Vagina (tissue), 2 donors: Measurements from ENCODE around the gene IDUA. TPM values are rescaled to one million over a fixed set of nuclear protein-coding genes. Genes with fewer than 3 reads are reported as not detected.
"Not testable (repeated sequence)": the region's sequence is repeated elsewhere in the genome, so short reads cannot be mapped to it uniquely, and the experiment has no call there.

Experiments used
- DNase-seq, 2 donors: peaks; one replicate each; pipeline ENCODE4 v3.0.0-alpha.2; 2017; ENCODE audit errors: extremely low spot score in 2 of 2
- H3K27ac ChIP-seq: fragments of 200-600 bp; sonication (generic); one replicate; pipeline ENCODE4 v1.5.1; 2019
- H3K27me3 ChIP-seq: fragments of 200-600 bp; sonication (generic); one replicate; pipeline ENCODE4 v1.5.1; 2019
- H3K36me3 ChIP-seq, 2 donors: fragments of 200-600 bp; sonication (generic); one replicate each; pipeline ENCODE4 v1.5.1; 2017 to 2019
- H3K4me1 ChIP-seq: fragments of 200-600 bp; sonication (generic); one replicate; pipeline ENCODE4 v1.5.1; 2019
- H3K4me3 ChIP-seq, 2 donors: fragments of 200-600 bp; sonication (generic); 1 replicate in 1 of 2; 2 replicates in 1 of 2; pipeline ENCODE4 v1.5.1; 2016 to 2019
- H3K9me3 ChIP-seq: fragments of 200-600 bp; sonication (generic); one replicate; pipeline ENCODE4 v1.5.1; 2019
- POLR2A ChIP-seq, 2 donors: fragments of 450-650 bp; IDR thresholded peaks; one replicate each; pipeline ENCODE4 v1.6.1; 2017; ENCODE audit warnings: antibody characterized with exemption in 2 of 2, mild to moderate bottlenecking in 2 of 2, moderate library complexity in 2 of 2
- POLR2AphosphoS5 ChIP-seq, 2 donors: sonication (generic); formaldehyde crosslinking; IDR thresholded peaks; one replicate each; pipeline ENCODE4 v1.9.0; 2017; ENCODE audit warnings: antibody characterized with exemption in 2 of 2, mild to moderate bottlenecking in 2 of 2, low read depth in 1 of 2; ENCODE audit not compliant: insufficient read depth in 1 of 2
- intact Hi-C: fragments of 100-400 bp; cut with DNase I; formaldehyde crosslinking; loops from one replicate; pipeline ENCODE4 v1.15.1; 2023
- total RNA-seq: library from RNA; depleted of rRNA; stranded (reverse); fragments of >200 nt; gene quantifications from one replicate; pipeline ENCODE4 v1.2.3, GENCODE V29; 2016
- TF ChIP-seq, protein P1 (sequence below), 3 experiments: fragments of 450-650 bp in 2 of 3; fragments of 200-600 bp in 1 of 3; sonication (generic) in 1 of 3; IDR thresholded peaks; one replicate each; pipeline ENCODE4 v1.5.1; 2017 to 2019; ENCODE audit warnings: antibody characterized with exemption in 3 of 3, mild to moderate bottlenecking in 2 of 3, moderate library complexity in 2 of 3

Gene IDUA
- total RNA-seq, 1 donor from 2014 or later = 28.0 TPM

DNA sequence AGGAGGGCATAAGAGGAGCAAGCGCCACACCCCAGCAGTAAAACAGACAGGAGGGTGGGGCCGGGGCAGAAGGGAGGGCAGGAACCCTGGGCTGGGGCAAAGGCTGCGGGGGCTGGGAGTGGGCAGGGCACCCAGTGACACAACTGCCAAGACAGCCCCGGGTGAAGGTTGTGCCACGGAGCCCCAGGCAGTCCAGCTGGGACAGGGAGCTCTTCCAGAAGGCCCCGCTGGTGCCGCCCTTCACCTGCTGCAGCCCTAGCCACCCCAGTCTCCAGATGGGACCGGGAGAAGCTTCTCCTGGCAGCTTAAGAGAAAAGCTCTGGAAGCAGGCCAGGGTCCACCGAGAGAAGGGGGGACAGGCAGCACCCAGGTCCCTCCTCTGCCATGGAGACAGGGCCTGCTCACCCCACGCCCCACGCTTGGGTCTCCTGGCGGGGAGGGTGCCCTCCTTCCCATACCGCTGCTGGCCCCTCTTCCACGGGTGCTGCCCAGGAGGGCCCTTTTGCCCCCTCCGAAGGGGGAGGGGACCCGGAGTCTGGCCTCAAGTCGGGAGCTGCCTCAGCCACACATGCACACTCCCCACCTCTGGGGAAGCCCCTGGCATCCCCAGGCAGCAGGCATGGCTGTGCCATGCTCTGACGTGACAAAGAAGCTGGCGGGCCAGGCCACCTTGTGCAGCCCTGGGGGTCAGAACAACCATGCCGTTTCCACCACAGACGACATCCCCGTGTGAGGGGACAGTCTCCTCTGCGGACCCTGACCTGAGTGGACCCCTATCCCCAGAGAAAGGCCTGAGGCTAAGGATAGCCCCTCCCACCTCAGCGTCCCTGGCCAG, 15.0 kb upstream of the IDUA start:
- no peak for DNase-seq
- Histone ChIP-seq H3K27me3 (no peaks in the 10 kb centered on the region), H3K27ac (no peak overlapping the region), H3K9me3 (no peaks in the 10 kb centered on the region), H3K36me3 (no peaks in the 10 kb centered on the region), H3K4me3 (peak overlapping the region; percentile 77 to 86), H3K4me1 (peaks cover 43% of the 10 kb centered on the region)
- intact Hi-C loops = no loop called here
- TF ChIP-seq, protein P1, sequence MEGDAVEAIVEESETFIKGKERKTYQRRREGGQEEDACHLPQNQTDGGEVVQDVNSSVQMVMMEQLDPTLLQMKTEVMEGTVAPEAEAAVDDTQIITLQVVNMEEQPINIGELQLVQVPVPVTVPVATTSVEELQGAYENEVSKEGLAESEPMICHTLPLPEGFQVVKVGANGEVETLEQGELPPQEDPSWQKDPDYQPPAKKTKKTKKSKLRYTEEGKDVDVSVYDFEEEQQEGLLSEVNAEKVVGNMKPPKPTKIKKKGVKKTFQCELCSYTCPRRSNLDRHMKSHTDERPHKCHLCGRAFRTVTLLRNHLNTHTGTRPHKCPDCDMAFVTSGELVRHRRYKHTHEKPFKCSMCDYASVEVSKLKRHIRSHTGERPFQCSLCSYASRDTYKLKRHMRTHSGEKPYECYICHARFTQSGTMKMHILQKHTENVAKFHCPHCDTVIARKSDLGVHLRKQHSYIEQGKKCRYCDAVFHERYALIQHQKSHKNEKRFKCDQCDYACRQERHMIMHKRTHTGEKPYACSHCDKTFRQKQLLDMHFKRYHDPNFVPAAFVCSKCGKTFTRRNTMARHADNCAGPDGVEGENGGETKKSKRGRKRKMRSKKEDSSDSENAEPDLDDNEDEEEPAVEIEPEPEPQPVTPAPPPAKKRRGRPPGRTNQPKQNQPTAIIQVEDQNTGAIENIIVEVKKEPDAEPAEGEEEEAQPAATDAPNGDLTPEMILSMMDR (IDR thresholded peaks at IDR 0.05) = no peak
- TF ChIP-seq POLR2A (IDR thresholded peaks at IDR 0.05) = no peak
- no peak for TF ChIP-seq POLR2AphosphoS5 (IDR thresholded peaks at IDR 0.05; ENCODE audit: insufficient read depth in 1 of 2, low read depth in 1 of 2)

DNA sequence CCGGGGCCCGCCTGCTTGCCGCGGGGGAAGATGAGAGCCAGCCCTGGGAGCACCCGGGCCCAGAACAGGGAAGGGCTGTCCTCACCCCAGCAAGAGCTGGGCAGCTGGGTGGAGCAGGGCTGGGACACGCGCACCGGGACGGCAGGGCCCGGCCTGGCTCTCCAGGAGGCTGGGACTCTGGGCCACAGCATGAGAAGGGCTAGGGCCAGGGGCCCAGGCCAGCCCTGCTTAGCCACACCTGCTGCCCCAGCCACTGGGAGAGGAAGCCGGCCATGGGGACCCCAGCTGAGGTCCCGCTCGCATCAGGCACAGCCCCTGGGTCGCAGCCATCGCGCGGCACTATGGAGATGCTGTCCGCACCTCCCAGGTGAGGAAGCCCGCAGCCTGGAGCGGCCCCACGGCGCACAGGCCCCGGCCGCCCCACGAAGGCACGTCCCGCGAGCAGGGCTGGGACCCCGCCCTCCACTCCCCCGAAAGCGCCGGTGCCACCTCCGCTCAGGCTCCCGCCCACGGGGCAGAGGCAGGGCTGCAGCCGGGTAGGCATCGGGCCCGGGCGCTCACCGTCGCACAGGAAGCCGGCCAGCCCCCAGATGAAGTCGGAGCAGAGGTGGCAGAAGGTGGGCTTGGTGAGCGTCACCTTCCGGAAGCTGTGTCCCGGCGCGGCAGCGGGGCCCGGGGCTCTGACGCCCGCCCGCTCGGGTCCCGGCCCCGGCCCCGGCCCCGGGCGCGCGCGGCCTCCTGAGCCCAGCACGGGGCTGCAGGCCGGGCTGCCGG, 14.0 kb upstream of the IDUA start:
- Histone ChIP-seq H3K27ac (no peak overlapping the region), H3K4me1 (peaks cover 39% of the 10 kb centered on the region), H3K27me3 (no peaks in the 10 kb centered on the region), H3K4me3 (peak overlapping the region; percentile 77 to 86), H3K9me3 (no peaks in the 10 kb centered on the region), H3K36me3 (no peaks in the 10 kb centered on the region)
- no peak for TF ChIP-seq POLR2AphosphoS5 (IDR thresholded peaks at IDR 0.05; ENCODE audit: insufficient read depth in 1 of 2, low read depth in 1 of 2)
- no peak for TF ChIP-seq POLR2A (IDR thresholded peaks at IDR 0.05)
- DNase-seq = no peak
- intact Hi-C loops = no loop called here

DNA sequence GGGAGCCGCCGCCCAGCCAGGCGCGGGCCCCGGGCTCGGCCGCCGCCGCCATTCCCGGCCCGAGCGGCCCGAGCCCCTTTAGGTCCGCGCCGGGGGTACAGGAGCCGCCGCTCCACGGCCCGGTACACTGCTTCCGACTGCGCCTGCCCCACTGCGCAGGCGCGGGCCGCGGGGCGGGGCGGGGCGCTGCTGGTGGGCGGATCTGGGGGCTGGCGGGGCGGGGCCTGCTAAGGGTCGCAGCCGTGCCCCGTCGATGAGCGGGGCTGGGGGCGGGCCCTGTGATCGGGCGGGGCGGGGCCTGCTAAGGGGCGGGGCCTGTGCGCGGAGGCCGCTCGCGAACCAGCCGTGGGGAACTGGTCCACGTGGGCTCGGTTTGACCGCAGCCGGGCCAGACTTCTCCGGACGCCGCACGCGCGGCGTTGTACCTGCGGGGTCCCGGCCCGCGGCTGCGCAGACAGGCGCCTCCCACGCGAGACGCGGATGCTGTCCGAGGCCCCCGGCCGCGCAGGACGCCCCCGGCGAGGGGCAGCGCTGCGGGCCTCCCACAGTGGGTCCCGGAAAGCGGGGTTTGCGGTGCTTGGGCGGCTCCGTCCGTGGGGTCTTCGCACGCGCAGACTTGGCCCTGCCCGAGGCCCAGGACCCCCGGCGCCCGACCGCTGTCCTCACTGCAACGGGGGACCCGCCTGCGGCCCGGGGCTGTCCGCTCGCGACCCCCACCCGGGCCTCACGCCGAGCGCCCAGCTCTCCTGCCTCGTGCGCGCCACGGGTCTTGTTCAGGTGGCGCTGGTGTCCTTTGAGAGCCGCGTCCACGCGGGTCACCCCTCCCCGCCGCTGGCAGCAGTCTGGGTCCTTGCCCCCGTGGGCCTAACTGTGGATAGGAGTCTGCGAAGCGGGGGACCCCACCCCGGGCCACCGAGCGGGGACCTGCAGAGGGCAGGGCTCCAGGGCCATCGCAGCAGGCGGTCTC, 13.1 kb upstream of the IDUA start, which contains the start of gene DGKQ:
TSS of gene DGKQ (minus strand) at position 139 of the 967 bp plus-strand sequence. CDS start at position 52, 87 bp downstream.
- Histone ChIP-seq H3K36me3 (no peaks in the 10 kb centered on the region), H3K27me3 (no peaks in the 10 kb centered on the region), H3K4me3 (peak within 1 kb of the TSS; percentile 77 to 86), H3K27ac (no peak within 1 kb of the TSS), H3K4me1 (peaks cover 32% of the 10 kb centered on the region), H3K9me3 (no peaks in the 10 kb centered on the region)
- DNase-seq = no peak
- TF ChIP-seq POLR2A (IDR thresholded peaks at IDR 0.05) = no peak
- no peak for TF ChIP-seq POLR2AphosphoS5 (IDR thresholded peaks at IDR 0.05; ENCODE audit: insufficient read depth in 1 of 2, low read depth in 1 of 2)
- TF ChIP-seq, protein P1 (IDR thresholded peaks at IDR 0.05) = no peak
- intact Hi-C loops = no loop called here

DNA sequence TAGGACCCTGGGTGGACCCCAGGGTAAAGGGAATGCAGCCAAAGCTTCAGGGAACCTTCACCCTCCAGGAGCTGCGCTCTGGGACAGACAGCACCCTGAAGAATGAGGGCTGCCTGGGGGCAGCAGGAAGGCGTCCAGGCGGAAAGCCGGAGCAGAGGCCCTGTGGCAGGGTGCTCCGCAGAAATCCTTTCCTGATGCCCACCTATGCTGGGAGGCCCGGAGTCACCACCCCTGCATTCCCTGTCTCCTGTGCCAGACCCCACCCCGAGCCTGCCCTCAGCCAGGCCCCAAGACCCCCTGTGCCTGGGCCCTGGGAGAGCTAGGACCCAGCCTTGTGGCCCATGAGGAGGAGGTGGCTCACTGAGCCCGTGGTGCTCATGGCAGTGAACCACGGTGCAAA, 12.2 kb upstream of the IDUA start:
- Histone ChIP-seq H3K4me1 (peaks cover 32% of the 10 kb centered on the region), H3K9me3 (no peaks in the 10 kb centered on the region), H3K27ac (no peak overlapping the region), H3K27me3 (no peaks in the 10 kb centered on the region), H3K4me3 (no peak overlapping the region), H3K36me3 (no peaks in the 10 kb centered on the region)
- TF ChIP-seq POLR2AphosphoS5 (IDR thresholded peaks at IDR 0.05; ENCODE audit: insufficient read depth in 1 of 2, low read depth in 1 of 2) = no peak
- no peak for TF ChIP-seq POLR2A (IDR thresholded peaks at IDR 0.05)
- TF ChIP-seq, protein P1 (IDR thresholded peaks at IDR 0.05) = no peak
- intact Hi-C loops = no loop called here
- no peak for DNase-seq

DNA sequence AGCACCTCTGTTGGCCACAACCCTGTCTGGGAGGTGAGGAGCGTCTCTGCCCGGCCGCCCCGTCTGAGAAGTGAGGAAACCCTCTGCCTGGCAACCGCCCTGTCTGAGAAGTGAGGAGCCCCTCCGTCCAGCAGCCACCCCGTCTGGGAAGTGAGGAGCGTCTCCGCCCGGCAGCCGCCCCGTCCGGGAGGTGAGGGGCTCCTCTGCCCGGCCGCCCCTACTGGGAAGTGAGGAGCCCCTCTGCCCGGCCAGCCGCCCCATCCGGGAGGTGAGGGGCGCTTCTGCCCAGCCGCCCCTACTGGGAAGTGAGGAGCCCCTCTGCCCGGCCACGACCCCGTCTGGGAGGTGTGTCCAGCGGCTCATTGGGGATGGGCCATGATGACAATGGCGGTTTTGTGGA, 10.8 kb upstream of the IDUA start:
- peaks cover 27% of the 10 kb centered on the region for H3K4me1 ChIP-seq
- H3K27ac ChIP-seq, H3K4me3 ChIP-seq, H3K36me3 ChIP-seq, H3K9me3 ChIP-seq, DNase-seq, H3K27me3 ChIP-seq, intact Hi-C loops: not testable (repeated sequence)
